Natural killer cell (primary cell): ENCODE results near the gene TEX22. TPM values are rescaled to one million over a fixed set of nuclear protein-coding genes. Genes with fewer than 3 reads are reported as not detected.

ENCODE experiments used
- ATAC-seq, 3 donors: fragments of 150-1000 bp in 2 of 3; fragments of 200-7000 bp in 1 of 3; cut with Tn5 transposase; 1 replicate in 1 of 3; 2 replicates in 2 of 3; pipeline ENCODE4 v1.10.0; 2021; ENCODE audit warnings: mild to moderate bottlenecking in 2 of 3, moderate library complexity in 2 of 3
- DNase-seq, 2 donors: peaks; one replicate each; pipeline versions ENCODE4 v3.0.0 to v3.0.0-alpha.2; 2013 to 2021; ENCODE audit warnings: mixed read lengths in 1 of 2
- H3K27ac ChIP-seq: one replicate; pipeline ENCODE4 v1.5.1; 2013; ENCODE audit warnings: mild to moderate bottlenecking, low read length
- H3K27me3 ChIP-seq: one replicate; pipeline ENCODE4 v1.6.1; 2013; ENCODE audit warnings: low read length; ENCODE audit not compliant: control insufficient read depth, insufficient read depth
- H3K36me3 ChIP-seq: one replicate; pipeline ENCODE4 v1.6.1; 2013; ENCODE audit warnings: low read length; ENCODE audit not compliant: control insufficient read depth, insufficient read depth
- H3K4me1 ChIP-seq: one replicate; pipeline ENCODE4 v1.6.1; 2013; ENCODE audit warnings: low read length; ENCODE audit not compliant: control insufficient read depth, insufficient read depth
- H3K4me3 ChIP-seq: one replicate; pipeline ENCODE4 v1.5.1; 2013; ENCODE audit warnings: low read length
- H3K9me3 ChIP-seq: one replicate; pipeline ENCODE4 v1.6.1; 2013; ENCODE audit warnings: low read length; ENCODE audit not compliant: control insufficient read depth, insufficient read depth
- H3K27ac Mint-ChIP-seq, 2 donors: one replicate each; pipeline ENCODE4 v1.8.0; 2022; ENCODE audit warnings: mild to moderate bottlenecking in 2 of 2, mixed read lengths in 2 of 2, moderate library complexity in 1 of 2
- H3K27me3 Mint-ChIP-seq, 2 donors: one replicate each; pipeline ENCODE4 v1.8.0; 2022; ENCODE audit warnings: low read depth in 2 of 2, mixed read lengths in 2 of 2
- H3K36me3 Mint-ChIP-seq: one replicate; pipeline ENCODE4 v1.8.0; 2022; ENCODE audit warnings: mixed read lengths
- H3K4me1 Mint-ChIP-seq, 2 donors: one replicate each; pipeline ENCODE4 v1.8.0; 2022; ENCODE audit warnings: mixed read lengths in 2 of 2
- H3K4me3 Mint-ChIP-seq: one replicate; pipeline ENCODE4 v1.8.0; 2022; ENCODE audit warnings: mild to moderate bottlenecking, moderate library complexity, mixed read lengths
- H3K9me3 Mint-ChIP-seq, 2 donors: one replicate each; pipeline ENCODE4 v1.8.0; 2022; ENCODE audit warnings: mixed read lengths in 2 of 2
- WGBS: methylation state at CpG from one replicate; pipeline ENCODE4 v1.1.7; 2013; ENCODE audit warnings: missing lambda C conversion rate; ENCODE audit not compliant: insufficient coverage; 5-methylcytosine and 5-hydroxymethylcytosine counted together
- intact Hi-C: fragments of 100-400 bp; cut with micrococcal nuclease; formaldehyde crosslinking; loops from one replicate; pipeline ENCODE4 v1.14.2; 2022
- total RNA-seq, 4 donors: library from RNA; stranded (reverse); fragments of 120-200 nt in 1 of 4; gene quantifications; one replicate each; pipeline versions ENCODE4 v1.2.3 to v1.2.4, GENCODE V29; 2013 to 2022
- TF ChIP-seq, protein P1 (sequence below): fragments of 200-600 bp; IDR thresholded peaks from one replicate; pipeline ENCODE4 v1.8.0; 2022; ENCODE audit warnings: antibody characterized with exemption

Gene TEX22
- total RNA-seq, 3 donors from 2014 or later (not counting 1 experiment from before 2014, with no cell fraction given): 0.23 to 1.9 (median 1.8) TPM

DNA sequence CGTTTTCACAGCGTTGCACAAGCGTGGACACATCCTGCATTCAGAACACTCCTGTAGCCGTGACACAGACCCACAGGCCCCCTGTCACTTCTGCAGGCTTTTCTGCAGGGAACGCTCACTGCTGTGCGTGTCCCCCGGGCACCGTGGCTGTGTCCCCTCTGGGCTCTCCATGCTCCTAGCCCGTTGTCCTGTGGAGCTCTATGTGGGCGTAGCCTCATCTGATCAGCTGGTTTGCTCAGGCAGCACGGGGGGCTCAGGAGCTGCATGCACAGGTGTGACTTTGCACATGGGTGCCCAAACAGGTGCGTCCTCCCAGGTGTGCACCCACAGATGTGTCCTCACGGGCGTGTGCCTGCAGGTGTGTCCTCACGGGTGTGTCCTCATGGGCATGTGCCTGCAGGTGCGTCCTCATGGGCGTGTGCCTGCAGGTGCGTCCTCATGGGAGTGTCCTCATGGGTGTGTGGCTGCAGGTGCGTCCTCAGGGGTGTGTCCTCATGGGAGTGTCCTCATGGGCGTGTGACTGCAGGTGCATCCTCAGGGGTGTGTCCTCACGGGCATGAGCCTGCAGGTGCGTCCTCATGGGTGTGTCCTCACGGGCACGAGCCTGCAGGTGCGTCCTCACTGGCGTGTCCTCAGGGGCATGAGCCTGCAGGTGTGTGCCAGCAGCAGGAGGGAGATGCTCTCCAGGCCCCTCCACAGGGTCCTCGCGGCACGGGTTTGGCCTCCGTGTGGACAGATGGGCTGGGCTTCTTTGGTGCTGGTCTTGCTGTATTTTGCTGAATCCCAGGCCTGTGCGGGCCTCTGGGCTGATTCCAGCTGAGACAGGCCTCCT, 38.8 kb downstream of the TEX22 start:
- ATAC-seq (no peak), DNase-seq (no peak)
- intact Hi-C loops: no loop called here
- H3K4me1 Mint-ChIP-seq: peaks cover 18 to 23% of the 10 kb centered on the region in 2 donors
- no peaks in the 10 kb centered on the region for H3K27me3 Mint-ChIP-seq
- H3K9me3 Mint-ChIP-seq: no peaks in the 10 kb centered on the region
- H3K4me3 Mint-ChIP-seq: no peak overlapping the region
- Histone ChIP-seq H3K27me3 (no peaks in the 10 kb centered on the region), H3K9me3 (no peaks in the 10 kb centered on the region), H3K4me1 (no peaks in the 10 kb centered on the region), H3K27ac (no peak overlapping the region), H3K36me3 (peaks cover 7% of the 10 kb centered on the region), H3K4me3 (no peak overlapping the region)
- H3K27ac Mint-ChIP-seq: no peak overlapping the region
- no peaks in the 10 kb centered on the region for H3K36me3 Mint-ChIP-seq
- TF ChIP-seq, protein P1, sequence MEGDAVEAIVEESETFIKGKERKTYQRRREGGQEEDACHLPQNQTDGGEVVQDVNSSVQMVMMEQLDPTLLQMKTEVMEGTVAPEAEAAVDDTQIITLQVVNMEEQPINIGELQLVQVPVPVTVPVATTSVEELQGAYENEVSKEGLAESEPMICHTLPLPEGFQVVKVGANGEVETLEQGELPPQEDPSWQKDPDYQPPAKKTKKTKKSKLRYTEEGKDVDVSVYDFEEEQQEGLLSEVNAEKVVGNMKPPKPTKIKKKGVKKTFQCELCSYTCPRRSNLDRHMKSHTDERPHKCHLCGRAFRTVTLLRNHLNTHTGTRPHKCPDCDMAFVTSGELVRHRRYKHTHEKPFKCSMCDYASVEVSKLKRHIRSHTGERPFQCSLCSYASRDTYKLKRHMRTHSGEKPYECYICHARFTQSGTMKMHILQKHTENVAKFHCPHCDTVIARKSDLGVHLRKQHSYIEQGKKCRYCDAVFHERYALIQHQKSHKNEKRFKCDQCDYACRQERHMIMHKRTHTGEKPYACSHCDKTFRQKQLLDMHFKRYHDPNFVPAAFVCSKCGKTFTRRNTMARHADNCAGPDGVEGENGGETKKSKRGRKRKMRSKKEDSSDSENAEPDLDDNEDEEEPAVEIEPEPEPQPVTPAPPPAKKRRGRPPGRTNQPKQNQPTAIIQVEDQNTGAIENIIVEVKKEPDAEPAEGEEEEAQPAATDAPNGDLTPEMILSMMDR: no peak
- WGBS: 88% methylated on average over 31 of the region's 31 CpGs

DNA sequence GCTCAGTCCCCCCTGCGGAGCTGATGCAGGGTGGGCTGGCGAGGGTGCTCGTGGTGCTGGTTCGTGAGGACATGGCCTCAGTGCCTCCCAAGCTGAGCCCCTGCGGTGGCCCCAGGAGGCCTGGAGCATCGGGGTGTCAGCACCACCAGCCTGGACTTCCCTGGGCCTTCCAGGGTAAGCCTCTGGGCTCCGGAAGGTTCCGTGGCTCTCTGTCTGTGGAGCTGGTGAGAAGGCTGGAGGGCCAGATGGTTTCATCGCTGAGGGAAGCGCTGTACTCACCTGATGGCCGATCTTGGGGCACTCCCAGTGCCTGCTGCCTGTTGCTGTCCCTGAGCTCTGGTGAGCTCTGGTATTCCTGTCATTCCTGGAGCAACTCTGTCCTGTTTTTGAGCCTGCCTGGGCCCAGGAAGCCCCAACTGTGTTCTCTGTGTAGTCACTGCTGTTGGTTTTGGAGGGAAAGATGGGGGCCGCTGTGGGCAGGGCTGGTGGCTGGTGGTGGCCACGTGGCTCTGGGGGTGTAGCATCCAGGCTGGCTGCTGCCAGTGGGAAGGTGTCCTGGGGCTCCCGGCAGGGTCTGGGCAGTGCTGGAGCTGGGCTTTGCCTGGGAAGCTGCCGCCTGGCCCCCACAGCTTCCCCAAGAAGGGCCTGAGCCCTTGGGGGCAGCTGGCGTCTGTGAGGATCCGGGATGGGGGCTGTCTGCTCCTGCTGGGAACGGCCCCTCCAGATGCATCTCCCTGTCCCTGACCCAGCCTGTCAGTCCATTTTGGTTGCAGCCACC, 39.6 kb downstream of the TEX22 start:
- no peak for ATAC-seq

DNA sequence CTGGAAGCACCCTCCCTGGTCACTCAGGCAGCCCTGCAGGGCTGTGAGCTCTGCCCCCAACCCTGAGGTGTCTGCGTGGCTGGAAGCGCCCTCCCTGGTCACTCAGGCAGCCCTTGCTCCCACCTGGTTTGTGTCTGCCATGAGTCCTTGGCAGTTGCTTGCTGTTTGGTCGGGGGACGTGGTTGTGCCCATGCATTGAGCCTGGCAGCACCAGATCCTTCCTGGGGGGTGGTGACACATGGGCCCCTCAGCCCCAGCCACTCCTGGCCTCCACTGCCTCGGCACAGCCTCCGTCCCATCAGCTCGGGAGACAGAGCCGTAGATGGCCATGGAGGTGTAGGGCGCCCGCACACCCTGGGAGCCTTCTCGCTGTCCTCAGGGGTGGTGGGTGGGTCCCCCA, 40.8 kb downstream of the TEX22 start:
- Histone ChIP-seq H3K27me3 (no peaks in the 10 kb centered on the region), H3K9me3 (no peaks in the 10 kb centered on the region), H3K27ac (no peak overlapping the region), H3K36me3 (peaks cover 13% of the 10 kb centered on the region), H3K4me3 (no peak overlapping the region), H3K4me1 (no peaks in the 10 kb centered on the region)
- H3K27me3 Mint-ChIP-seq: no peaks in the 10 kb centered on the region
- intact Hi-C loops: no loop called here
- H3K4me1 Mint-ChIP-seq: peaks cover 18 to 23% of the 10 kb centered on the region in 2 donors
- no peak overlapping the region for H3K4me3 Mint-ChIP-seq
- H3K9me3 Mint-ChIP-seq: no peaks in the 10 kb centered on the region
- WGBS: 96% methylated on average over 11 of the region's 11 CpGs
- H3K27ac Mint-ChIP-seq: no peak overlapping the region
- H3K36me3 Mint-ChIP-seq: no peaks in the 10 kb centered on the region
- TF ChIP-seq, protein P1: no peak
- ATAC-seq (no peak), DNase-seq (no peak)

More for the DNA sequence above, 39.6 kb downstream of the TEX22 start:
- intact Hi-C loops: loop anchor here (1.0 kb wide), 1 partner anchor 27 kb away; no protein-coding TSS in a partner anchor
- H3K4me3 Mint-ChIP-seq: no peak overlapping the region
- H3K36me3 Mint-ChIP-seq: no peaks in the 10 kb centered on the region
- Histone ChIP-seq H3K27ac (no peak overlapping the region), H3K4me3 (no peak overlapping the region), H3K36me3 (peaks cover 13% of the 10 kb centered on the region), H3K4me1 (no peaks in the 10 kb centered on the region), H3K9me3 (no peaks in the 10 kb centered on the region), H3K27me3 (no peaks in the 10 kb centered on the region)
- H3K4me1 Mint-ChIP-seq: peaks cover 18 to 23% of the 10 kb centered on the region in 2 donors
- DNase-seq: no peak
- no peaks in the 10 kb centered on the region for H3K27me3 Mint-ChIP-seq
- 97% methylated on average over 18 of the region's 18 CpGs for WGBS
- TF ChIP-seq, protein P1: no peak
- no peaks in the 10 kb centered on the region for H3K9me3 Mint-ChIP-seq
- H3K27ac Mint-ChIP-seq: no peak overlapping the region
